GM18951 (cell line): Measurements from ENCODE around the gene NTN4.
"Not testable (repeated sequence)": the region's sequence is repeated elsewhere in the genome, so short reads cannot be mapped to it uniquely, and the experiment has no call there.

Experiments
- POLR2A ChIP-seq: IDR thresholded peaks from 4 replicates; pipeline ENCODE4 v1.6.1; 2011; ENCODE audit warnings: mild to moderate bottlenecking; ENCODE audit not compliant: insufficient read length, insufficient read depth; ENCODE audit errors: extremely low read depth
- in situ Hi-C: fragments of 300-500 bp; cut with MboI; formaldehyde crosslinking; loops from one replicate; pipeline ENCODE4 v1.12.0; 2022; ENCODE audit warnings: low sequenced_read_pairs, mixed read lengths, inconsistent platforms; ENCODE audit not compliant: unreplicated experiment

NTN4 gene

GRCh38 chr12:95755261-95755865, 35.2 kb downstream of the NTN4 start:
- in situ Hi-C loops = no loop called here
- no peak for TF ChIP-seq POLR2A

DNA sequence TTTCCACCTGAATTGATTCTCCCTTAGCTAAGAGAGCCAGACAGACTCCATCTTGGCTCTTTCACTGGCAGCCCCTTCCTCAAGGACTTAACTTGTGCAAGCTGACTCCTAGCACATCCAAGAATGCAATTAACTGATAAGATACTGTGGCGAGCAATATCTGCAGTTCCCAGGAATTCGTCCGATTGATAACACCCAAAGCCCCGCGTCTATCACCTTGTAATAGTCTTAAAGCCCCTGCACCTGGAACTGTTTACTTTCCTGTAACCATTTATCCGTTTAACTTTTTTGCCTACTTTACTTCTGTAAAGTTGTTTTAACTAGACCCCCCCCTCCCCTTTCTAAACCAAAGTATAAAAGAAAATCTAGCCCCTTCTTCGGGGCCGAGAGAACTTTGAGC, 44.5 kb downstream of the NTN4 start:
- in situ Hi-C loops = not testable (repeated sequence)

- no peak for TF ChIP-seq POLR2A
- in situ Hi-C loops = no loop called here
These were observed 48.0 kb downstream of the NTN4 start for GRCh38 chr12:95742586-95742985.

GRCh38 chr12:95741635-95742034, 48.9 kb downstream of the NTN4 start:
- no peak for TF ChIP-seq POLR2A
- in situ Hi-C loops = no loop called here

DNA sequence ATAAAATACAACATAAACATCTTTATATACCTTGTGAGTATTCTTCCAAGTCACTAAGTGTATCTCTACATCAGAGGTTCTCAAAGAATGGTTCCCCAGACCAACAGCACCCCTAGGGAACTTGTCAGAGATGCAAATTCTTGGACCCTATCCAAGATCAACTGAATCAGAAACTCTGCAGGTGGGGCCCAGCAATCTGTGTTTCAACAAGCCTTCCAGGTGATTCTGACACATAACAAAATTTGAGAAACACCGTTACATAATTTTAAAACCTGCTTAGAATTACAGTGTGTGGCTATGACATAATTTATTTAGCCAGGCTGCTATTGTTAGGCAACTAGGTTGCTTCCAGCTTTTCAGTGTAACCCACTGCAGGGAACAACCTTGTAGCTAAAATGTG, 49.8 kb downstream of the NTN4 start:
- in situ Hi-C loops = no loop called here
- no peak for TF ChIP-seq POLR2A

GRCh38 chr12:95739561-95740313, 50.8 kb downstream of the NTN4 start:
- in situ Hi-C loops = no loop called here
- no peak for TF ChIP-seq POLR2A

- no peak for TF ChIP-seq POLR2A
- in situ Hi-C loops = no loop called here
These were observed 52.4 kb downstream of the NTN4 start for GRCh38 chr12:95738024-95738611.

DNA sequence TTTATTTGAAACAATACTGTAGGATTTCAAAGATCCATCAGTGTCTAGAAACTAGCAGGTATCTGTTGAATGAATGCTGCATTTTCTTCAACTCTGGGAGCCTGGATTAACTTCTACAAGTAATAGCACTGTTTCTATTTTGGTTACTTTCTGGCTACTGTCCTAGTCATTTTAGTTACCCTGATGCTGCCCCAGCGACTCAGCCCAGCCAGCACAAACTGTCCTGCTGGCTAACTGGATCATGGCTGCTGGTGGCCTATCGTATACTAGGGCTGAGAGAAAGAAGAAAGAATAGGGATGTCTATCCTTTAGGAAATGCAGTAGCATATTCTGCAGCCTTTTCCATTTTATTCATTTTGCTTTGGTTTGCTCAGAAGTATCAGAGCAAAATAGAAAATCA, 53.9 kb downstream of the NTN4 start:
- in situ Hi-C loops = no loop called here
- TF ChIP-seq POLR2A = no peak

DNA sequence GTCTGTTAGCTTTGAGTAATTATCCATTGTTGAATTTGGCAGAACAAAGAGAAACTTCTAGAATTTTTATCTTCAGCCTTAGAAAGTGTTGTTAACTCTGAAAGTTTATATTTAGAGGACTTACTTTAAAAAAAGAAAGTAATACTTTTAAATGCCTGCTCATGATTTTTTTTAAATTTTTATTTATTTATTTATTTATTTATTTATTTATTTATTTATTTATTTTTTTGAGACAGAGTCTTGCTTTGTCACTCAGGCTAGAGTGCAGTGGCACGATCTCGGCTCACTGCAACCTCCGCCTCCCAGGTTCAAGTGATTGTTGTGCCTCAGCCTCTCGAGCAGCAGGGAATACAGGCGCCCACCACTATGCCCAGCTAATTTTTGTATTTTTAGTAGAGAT, 54.8 kb downstream of the NTN4 start:
- in situ Hi-C loops = not testable (repeated sequence)

GRCh38 chr12:95733141-95733825, 57.3 kb downstream of the NTN4 start:
- in situ Hi-C loops = no loop called here
- no peak for TF ChIP-seq POLR2A

- no peak for TF ChIP-seq POLR2A
- in situ Hi-C loops = no loop called here
These were observed 59.0 kb downstream of the NTN4 start for GRCh38 chr12:95731519-95731958.

- no peak for TF ChIP-seq POLR2A
- in situ Hi-C loops = no loop called here
These were observed 60.1 kb downstream of the NTN4 start for GRCh38 chr12:95730457-95730856.

DNA sequence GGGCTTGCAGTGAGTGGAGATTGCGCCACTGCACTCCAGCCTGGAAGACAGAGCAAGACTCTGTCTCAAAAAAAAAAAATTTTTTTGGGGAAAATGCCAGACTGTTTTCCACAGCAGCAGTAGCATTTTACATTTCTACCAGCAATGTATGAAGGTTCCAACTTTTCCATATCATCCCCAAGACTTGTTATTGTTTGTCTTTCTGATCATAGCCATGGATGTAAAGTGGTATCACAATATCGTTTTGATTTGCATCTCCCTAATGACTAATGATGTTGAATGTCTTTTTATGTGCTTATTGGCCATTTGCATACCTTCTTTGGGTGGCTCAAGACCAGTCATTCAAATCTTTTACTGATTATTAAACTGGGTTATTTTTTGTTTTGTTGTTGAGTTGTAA, 63.7 kb downstream of the NTN4 start:
- no peak for TF ChIP-seq POLR2A
- in situ Hi-C loops = no loop called here

DNA sequence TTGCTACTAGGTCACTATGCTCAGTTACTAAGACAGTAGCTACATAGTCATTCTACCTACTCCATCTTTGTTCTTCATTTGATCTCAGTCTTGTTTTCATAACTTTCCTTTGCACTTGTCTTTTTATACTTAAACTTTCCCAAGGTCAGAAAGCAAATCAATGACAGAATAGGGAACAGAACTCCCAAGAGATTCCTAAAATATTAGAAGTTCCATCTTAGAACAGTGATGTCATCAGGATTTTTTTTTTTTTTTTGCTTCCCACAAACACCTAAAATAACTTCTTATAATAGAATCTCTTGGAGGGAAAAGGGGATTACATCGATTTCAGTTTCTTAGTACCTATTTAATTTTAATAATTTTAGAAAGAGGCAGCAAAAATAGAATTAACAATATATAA, 65.8 kb downstream of the NTN4 start:
- no peak for TF ChIP-seq POLR2A
- in situ Hi-C loops = no loop called here
